H9 (cell line): Measurements from ENCODE around the gene DBN1. TPM values are rescaled to one million over a fixed set of nuclear protein-coding genes. Genes with fewer than 3 reads are reported as not detected.

Experiments used
- DNase-seq: peaks from one replicate; pipeline ENCODE4 v3.0.0-alpha.2; 2017
- H2AFZ ChIP-seq: one replicate; pipeline ENCODE4 v1.6.1; 2013; ENCODE audit warnings: mild to moderate bottlenecking, low read length, control low read depth, moderate library complexity
- H2AK5ac ChIP-seq: 2 replicates; pipeline ENCODE4 v1.6.1; 2013; ENCODE audit warnings: low read length, control low read depth, mixed read lengths; ENCODE audit not compliant: insufficient read length
- H2BK120ac ChIP-seq: one replicate; pipeline ENCODE4 v1.6.1; 2013; ENCODE audit warnings: low read depth, mild to moderate bottlenecking, low read length, control low read depth, inconsistent platforms; ENCODE audit not compliant: poor library complexity, severe bottlenecking
- H2BK12ac ChIP-seq: 2 replicates; pipeline ENCODE4 v1.6.1; 2013; ENCODE audit warnings: low read length, control low read depth, mixed read lengths, low read depth; ENCODE audit not compliant: insufficient read length
- H2BK15ac ChIP-seq: 2 replicates; pipeline ENCODE4 v1.6.1; 2013; ENCODE audit warnings: low read depth, low read length, control low read depth
- H2BK20ac ChIP-seq: one replicate; pipeline ENCODE4 v1.6.1; 2013; ENCODE audit warnings: low read depth, mild to moderate bottlenecking, low read length, control low read depth, inconsistent platforms; ENCODE audit not compliant: poor library complexity, severe bottlenecking
- H2BK5ac ChIP-seq: 2 replicates; pipeline ENCODE4 v1.6.1; 2013; ENCODE audit warnings: low read length, control low read depth, mixed read lengths; ENCODE audit not compliant: insufficient read length
- H3K14ac ChIP-seq: 2 replicates; pipeline ENCODE4 v1.6.1; 2013; ENCODE audit warnings: low read length, control low read depth; ENCODE audit not compliant: insufficient read depth
- H3K18ac ChIP-seq: 2 replicates; pipeline ENCODE4 v1.6.1; 2013; ENCODE audit warnings: low read depth, mild to moderate bottlenecking, mixed read lengths, low read length, control low read depth; ENCODE audit not compliant: insufficient read length
- H3K23ac ChIP-seq: 2 replicates; pipeline ENCODE4 v1.6.1; 2013; ENCODE audit warnings: low read length, control low read depth, mixed read lengths, low read depth; ENCODE audit not compliant: insufficient read length
- H3K23me2 ChIP-seq: 2 replicates; pipeline ENCODE4 v1.6.1; 2013; ENCODE audit warnings: low read depth, mild to moderate bottlenecking, mixed read lengths, low read length, control low read depth; ENCODE audit not compliant: insufficient read length, poor library complexity, severe bottlenecking
- H3K27ac ChIP-seq: 2 replicates; pipeline ENCODE4 v1.5.1; 2013; ENCODE audit warnings: low read length, control low read depth, mixed read lengths, low read depth; ENCODE audit not compliant: insufficient read length
- H3K27me3 ChIP-seq: 2 replicates; pipeline ENCODE4 v1.6.1; 2013; ENCODE audit warnings: low read length, control low read depth, inconsistent platforms; ENCODE audit not compliant: insufficient read depth
- H3K4ac ChIP-seq: 2 replicates; pipeline ENCODE4 v1.6.1; 2013; ENCODE audit warnings: low read depth, mild to moderate bottlenecking, control low read depth, inconsistent platforms, low read length, moderate library complexity
- H3K4me1 ChIP-seq: 2 replicates; pipeline ENCODE4 v1.6.1; 2013; ENCODE audit warnings: low read length, control low read depth, inconsistent platforms; ENCODE audit not compliant: insufficient read depth
- H3K4me2 ChIP-seq: 2 replicates; pipeline ENCODE4 v1.6.1; 2013; ENCODE audit warnings: low read length, control low read depth, mixed read lengths; ENCODE audit not compliant: insufficient read length, insufficient read depth
- H3K56ac ChIP-seq: 2 replicates; pipeline ENCODE4 v1.6.1; 2013; ENCODE audit warnings: low read depth, mild to moderate bottlenecking, mixed read lengths, low read length, control low read depth; ENCODE audit not compliant: insufficient read length
- H3K79me1 ChIP-seq: 2 replicates; pipeline ENCODE4 v1.6.1; 2013; ENCODE audit warnings: low read depth, mild to moderate bottlenecking, moderate library complexity, low read length, control low read depth, inconsistent platforms; ENCODE audit not compliant: insufficient read depth, poor library complexity, severe bottlenecking
- H3K79me2 ChIP-seq: 2 replicates; pipeline ENCODE4 v1.6.1; 2013; ENCODE audit warnings: low read length, control low read depth, inconsistent platforms; ENCODE audit not compliant: insufficient read depth
- H3K9ac ChIP-seq: 2 replicates; pipeline ENCODE4 v1.6.1; 2013; ENCODE audit warnings: low read length, control low read depth, mixed read lengths; ENCODE audit not compliant: insufficient read length; ENCODE audit errors: extremely low read depth
- H3K9me3 ChIP-seq: one replicate; pipeline ENCODE4 v1.6.1; 2013; ENCODE audit warnings: low read depth, low read length, inconsistent platforms; ENCODE audit not compliant: control insufficient read depth
- H3T11ph ChIP-seq: one replicate; pipeline ENCODE4 v1.6.1; 2013; ENCODE audit warnings: mild to moderate bottlenecking, low read length, control low read depth, inconsistent platforms
- H4K20me1 ChIP-seq: one replicate; pipeline ENCODE4 v1.6.1; 2013; ENCODE audit not compliant: control insufficient read depth, insufficient read length, insufficient read depth
- H4K5ac ChIP-seq: 2 replicates; pipeline ENCODE4 v1.6.1; 2013; ENCODE audit warnings: low read depth, mild to moderate bottlenecking, mixed read lengths, low read length, control low read depth; ENCODE audit not compliant: insufficient read length
- H4K8ac ChIP-seq: replicated peaks from 2 replicates; pipeline ENCODE4 v1.6.1; 2013; ENCODE audit warnings: low read length, control low read depth, mixed read lengths, low read depth; ENCODE audit not compliant: insufficient read length
- H4K91ac ChIP-seq: 2 replicates; pipeline ENCODE4 v1.6.1; 2013; ENCODE audit warnings: low read depth, mild to moderate bottlenecking, moderate library complexity, mixed read lengths, low read length, control low read depth; ENCODE audit not compliant: insufficient read length
- H3K27ac Mint-ChIP-seq, 3 experiments: 2 replicates in 2 of 3; 3 replicates in 1 of 3; pipeline ENCODE4 v1.8.0; 2020 to 2021; ENCODE audit warnings: mixed read lengths in 3 of 3, mild to moderate bottlenecking in 1 of 3, moderate library complexity in 1 of 3
- H3K27me3 Mint-ChIP-seq: 2 replicates; pipeline ENCODE4 v1.8.0; 2021; ENCODE audit warnings: low read depth, mild to moderate bottlenecking, moderate library complexity, mixed read lengths
- H3K36me3 Mint-ChIP-seq, 3 experiments: 2 replicates in 2 of 3; 3 replicates in 1 of 3; pipeline ENCODE4 v1.8.0; 2020 to 2021; ENCODE audit warnings: low read depth in 3 of 3, mixed read lengths in 3 of 3; ENCODE audit not compliant: insufficient read depth in 1 of 3
- H3K4me1 Mint-ChIP-seq, 2 experiments: 2 replicates each; pipeline ENCODE4 v1.8.0; 2020; ENCODE audit warnings: mixed read lengths in 2 of 2
- H3K4me3 Mint-ChIP-seq, 2 experiments: 2 replicates in 1 of 2; 3 replicates in 1 of 2; pipeline ENCODE4 v1.8.0; 2020 to 2021; ENCODE audit warnings: mild to moderate bottlenecking in 2 of 2, mixed read lengths in 2 of 2, moderate library complexity in 1 of 2
- H3K9me3 Mint-ChIP-seq, 2 experiments: 2 replicates in 1 of 2; 3 replicates in 1 of 2; pipeline ENCODE4 v1.8.0; 2020; ENCODE audit warnings: mild to moderate bottlenecking in 2 of 2, mixed read lengths in 2 of 2, moderate library complexity in 1 of 2
- CTCF ChIP-seq: fragments of 200-600 bp; sonication (generic); conservative IDR thresholded peaks from 3 replicates; pipeline ENCODE4 v1.8.0; 2021; ENCODE audit warnings: antibody characterized with exemption, mild to moderate bottlenecking
- WGBS: extraction: QIAGEN DNeasy Blood & Tissue Kit; methylation state at CpG from one replicate; pipeline ENCODE4 v1.1.7; 2013; ENCODE audit warnings: missing lambda C conversion rate, low lambda C conversion rate, mixed read lengths; ENCODE audit not compliant: insufficient read length; ENCODE audit errors: extremely low coverage; 5-methylcytosine and 5-hydroxymethylcytosine counted together
- total RNA-seq: library from RNA; stranded (reverse); gene quantifications from 2 replicates; pipeline ENCODE4 v1.2.1, GENCODE V29; 2021

DBN1 gene
- total RNA-seq, 1 experiment from 2014 or later = 340 TPM

DNA sequence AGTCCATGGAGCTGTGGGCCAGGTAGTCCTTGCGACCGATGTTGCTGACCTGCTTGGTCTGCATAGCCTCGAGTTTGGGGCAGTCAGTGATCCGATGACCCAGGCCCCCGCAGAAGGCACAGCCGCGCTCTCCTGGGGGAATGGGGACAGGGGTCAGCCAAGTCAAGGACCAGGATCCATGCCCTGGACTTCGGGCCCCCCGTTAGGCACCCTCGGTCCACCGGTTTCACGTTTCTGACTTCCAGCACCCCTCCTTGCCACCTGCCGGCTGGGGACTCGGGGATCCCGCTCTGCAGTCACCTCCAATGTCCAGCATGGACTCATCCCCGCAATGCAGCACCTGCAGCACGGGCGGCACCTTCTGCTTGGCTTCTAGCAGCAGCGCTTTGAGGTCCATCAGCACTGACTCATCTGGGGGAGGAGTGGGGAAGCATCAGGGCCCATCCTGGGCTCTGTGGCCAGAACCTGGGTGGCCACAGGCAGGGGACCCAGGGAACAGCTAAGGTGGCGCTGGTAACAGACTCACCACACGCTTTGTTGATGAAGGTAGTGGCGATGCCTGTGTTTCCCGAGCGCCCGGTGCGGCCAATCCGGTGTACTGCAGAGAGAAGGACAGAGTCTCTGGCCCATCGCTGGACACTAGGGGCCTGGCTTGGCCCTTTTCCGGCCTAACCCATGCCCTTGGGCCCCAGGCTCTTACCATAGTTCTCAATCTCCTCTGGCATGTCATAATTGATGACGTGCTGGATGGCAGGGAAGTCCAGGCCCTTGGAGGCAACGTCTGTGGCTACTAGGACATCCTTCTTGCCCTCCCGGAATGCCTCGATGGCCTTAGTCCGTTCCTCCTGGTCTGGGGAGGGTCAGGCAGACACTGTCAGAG is 38.6 kb upstream of the DBN1 start:
- Histone ChIP-seq H4K8ac (no peak overlapping the region), H2BK20ac (no peak overlapping the region), H2BK15ac (no peak overlapping the region), H2BK120ac (no peak overlapping the region), H4K5ac (no peak overlapping the region), H3K23me2 (peaks cover 4% of the 10 kb centered on the region), H3K79me2 (peaks cover 5% of the 10 kb centered on the region; the same call in 1 of the 2 replicates), H3T11ph (no peak overlapping the region), H3K4me1 (no peaks in the 10 kb centered on the region; the same call in 1 of the 2 replicates), H3K9me3 (no peaks in the 10 kb centered on the region), H3K9ac (no peak overlapping the region), H3K4me2 (no peak overlapping the region), H2AFZ (no peak overlapping the region), H3K14ac (no peak overlapping the region), H3K23ac (no peak overlapping the region), H3K79me1 (peaks cover 6% of the 10 kb centered on the region), H2BK12ac (no peak overlapping the region), H3K56ac (no peak overlapping the region), H3K4ac (no peak overlapping the region), H2AK5ac (no peak overlapping the region), H4K91ac (no peak overlapping the region), H4K20me1 (no peaks in the 10 kb centered on the region), H3K27me3 (no peaks in the 10 kb centered on the region), H2BK5ac (no peak overlapping the region), H3K18ac (no peak overlapping the region), H3K27ac (no peak overlapping the region)
- Mint-ChIP-seq H3K9me3 (0 out of 5 replicates have a peak, but pooled peaks cover 0 to 3% of the 10 kb centered on the region in 2 experiments), H3K36me3 (peaks cover 52 to 80% (median 67%) of the 10 kb centered on the region in 3 experiments), H3K27ac (no peak overlapping the region), H3K27me3 (peaks cover 3% of the 10 kb centered on the region; the same call in 1 of the 2 replicates), H3K4me3 (no peak overlapping the region), H3K4me1 (peaks cover 27 to 38% of the 10 kb centered on the region in 2 experiments)
- TF ChIP-seq CTCF = no peak
- no peak for DNase-seq
- no CpG with 5 or more reads among the region's 34 CpGs for whole genome bisulfite sequencing
